GM12878 (cell line): ENCODE data around the gene GABPA.

Source experiments
- CBX5 ChIP-seq: sonication (generic); IDR thresholded peaks from 2 replicates; pipeline ENCODE4 v1.6.1; 2016; ENCODE audit warnings: low read depth, moderate library complexity, mild to moderate bottlenecking, inconsistent platforms
- CEBPB ChIP-seq, 2 experiments: fragments of 150-350 bp in 1 of 2; IDR thresholded peaks; 2 replicates each; pipeline ENCODE4 v1.6.1; 2012 to 2014; ENCODE audit warnings: low read depth in 2 of 2, low read length in 2 of 2, borderline replicate concordance in 1 of 2, inconsistent platforms in 1 of 2
- NFIC ChIP-seq: IDR thresholded peaks from 2 replicates; pipeline ENCODE4 v1.6.1; 2012; ENCODE audit warnings: low read depth, mild to moderate bottlenecking, inconsistent platforms, low read length, moderate library complexity
- POU2F2 ChIP-seq: IDR thresholded peaks from 3 replicates; pipeline ENCODE4 v1.6.1; 2011; ENCODE audit warnings: low read depth, mild to moderate bottlenecking, low read length, borderline replicate concordance
- SREBF2 ChIP-seq: IDR thresholded peaks from 2 replicates; pipeline ENCODE4 v1.6.1; 2012; ENCODE audit warnings: mild to moderate bottlenecking, low read length
- TAF1 ChIP-seq: IDR thresholded peaks from 2 replicates; pipeline ENCODE4 v1.6.1; 2011; ENCODE audit warnings: mild to moderate bottlenecking, low read depth, low read length, borderline replicate concordance
- TARDBP ChIP-seq: IDR thresholded peaks from 2 replicates; pipeline ENCODE4 v1.6.1; 2016; ENCODE audit warnings: borderline replicate concordance
- ZNF274 ChIP-seq: IDR thresholded peaks from one replicate; pipeline ENCODE4 v1.8.0; 2011; ENCODE audit not compliant: insufficient read length, insufficient read depth
- TF ChIP-seq, protein P1 (sequence below), 3 experiments: IDR thresholded peaks in 2 of 3; conservative IDR thresholded peaks in 1 of 3; 2 replicates each; pipeline ENCODE4 v1.5.1; 2011; ENCODE audit warnings: low read depth in 3 of 3, low read length in 3 of 3, mild to moderate bottlenecking in 3 of 3, control low read depth in 2 of 3, moderate library complexity in 2 of 3, inconsistent platforms in 1 of 3, mixed read lengths in 1 of 3; ENCODE audit not compliant: control insufficient read depth in 2 of 3, insufficient read depth in 1 of 3; ENCODE audit errors: extremely low read depth in 1 of 3

DNA sequence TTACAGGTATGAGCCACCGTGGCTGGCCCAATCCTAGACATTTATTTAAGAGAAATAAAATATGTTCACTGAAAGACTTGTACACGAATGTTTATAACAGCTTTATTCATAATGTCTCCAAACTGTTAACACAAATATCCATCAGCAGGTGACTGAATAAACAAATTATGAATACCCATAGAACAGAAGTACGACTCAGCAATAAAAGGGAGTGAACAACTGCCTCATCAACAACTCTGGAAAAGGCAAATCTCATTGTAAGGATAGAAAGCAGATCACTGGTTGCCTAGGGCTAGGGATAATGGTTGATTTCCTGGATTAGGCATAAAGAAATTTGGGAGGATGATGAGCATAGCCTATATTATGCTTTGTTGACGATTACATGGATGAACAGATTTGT, 41.7 kb downstream of the GABPA start:
- TF ChIP-seq NFIC: no peak
- no peak for TF ChIP-seq TARDBP
- TF ChIP-seq, protein P1, sequence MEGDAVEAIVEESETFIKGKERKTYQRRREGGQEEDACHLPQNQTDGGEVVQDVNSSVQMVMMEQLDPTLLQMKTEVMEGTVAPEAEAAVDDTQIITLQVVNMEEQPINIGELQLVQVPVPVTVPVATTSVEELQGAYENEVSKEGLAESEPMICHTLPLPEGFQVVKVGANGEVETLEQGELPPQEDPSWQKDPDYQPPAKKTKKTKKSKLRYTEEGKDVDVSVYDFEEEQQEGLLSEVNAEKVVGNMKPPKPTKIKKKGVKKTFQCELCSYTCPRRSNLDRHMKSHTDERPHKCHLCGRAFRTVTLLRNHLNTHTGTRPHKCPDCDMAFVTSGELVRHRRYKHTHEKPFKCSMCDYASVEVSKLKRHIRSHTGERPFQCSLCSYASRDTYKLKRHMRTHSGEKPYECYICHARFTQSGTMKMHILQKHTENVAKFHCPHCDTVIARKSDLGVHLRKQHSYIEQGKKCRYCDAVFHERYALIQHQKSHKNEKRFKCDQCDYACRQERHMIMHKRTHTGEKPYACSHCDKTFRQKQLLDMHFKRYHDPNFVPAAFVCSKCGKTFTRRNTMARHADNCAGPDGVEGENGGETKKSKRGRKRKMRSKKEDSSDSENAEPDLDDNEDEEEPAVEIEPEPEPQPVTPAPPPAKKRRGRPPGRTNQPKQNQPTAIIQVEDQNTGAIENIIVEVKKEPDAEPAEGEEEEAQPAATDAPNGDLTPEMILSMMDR (IDR thresholded peaks at IDR 0.05 in 2 of 3, conservative IDR thresholded peaks at IDR 0.05 in 1 of 3; ENCODE audit: control insufficient read depth in 2 of 3, extremely low read depth in 1 of 3, insufficient read depth in 1 of 3, low read depth in 3 of 3, low read length in 3 of 3): no peak
- no peak for TF ChIP-seq ZNF274
- no peak for TF ChIP-seq CBX5
- no peak for TF ChIP-seq SREBF2
- TF ChIP-seq POU2F2: no peak
- no peak for TF ChIP-seq CEBPB (IDR thresholded peaks at IDR 0.05; ENCODE audit: borderline replicate concordance in 1 of 2, low read depth in 2 of 2, low read length in 2 of 2)
- TF ChIP-seq TAF1: no peak
